H1 (cell line): ENCODE data around the gene PHOX2A. TPM values are rescaled to one million over a fixed set of nuclear protein-coding genes. Genes with fewer than 3 reads are reported as not detected.

Experiments used
- CTCF ChIA-PET: fragments of 300-600 bp; sonication (Branson Sonifier 250); formaldehyde crosslinking; loops from one replicate; lab custom pipeline; 2021; ENCODE audit not compliant: partially characterized antibody; lab: Charles Lee
- POLR2A ChIA-PET: fragments of 300-600 bp; sonication (Branson Sonifier 250); formaldehyde crosslinking; loops from one replicate; lab custom pipeline; 2021; ENCODE audit warnings: inconsistent platforms; ENCODE audit not compliant: partially characterized antibody; lab: Charles Lee
- DNase-seq, 2 experiments: peaks; one replicate each; pipeline versions ENCODE4 v3.0.0 to v3.0.0-alpha.2; 2010 to 2022; ENCODE audit warnings: low spot score in 2 of 2, low read depth in 1 of 2, mixed read lengths in 1 of 2
- FAIRE-seq: peaks from 2 replicates; lab custom pipeline; 2011; peaks lifted over from hg19 to GRCh38; lab: Jason Lieb, UNC
- H2AFZ ChIP-seq: 2 replicates; pipeline ENCODE4 v1.8.1; 2012; ENCODE audit warnings: low read length, inconsistent platforms
- H2AK5ac ChIP-seq: 2 replicates; pipeline ENCODE4 v1.6.1; 2013; ENCODE audit warnings: low read depth, low read length
- H2BK120ac ChIP-seq: replicated peaks from 2 replicates; pipeline ENCODE3; 2013; ENCODE audit warnings: low read depth, low read length, inconsistent platforms
- H2BK12ac ChIP-seq: 2 replicates; pipeline ENCODE4 v1.6.1; 2013; ENCODE audit warnings: low read depth, low read length
- H2BK15ac ChIP-seq: 2 replicates; pipeline ENCODE4 v1.6.1; 2013; ENCODE audit warnings: low read length
- H2BK20ac ChIP-seq: 2 replicates; pipeline ENCODE4 v1.6.1; 2013; ENCODE audit warnings: low read length
- H2BK5ac ChIP-seq: 2 replicates; pipeline ENCODE4 v1.6.1; 2013; ENCODE audit warnings: low read depth, low read length
- H3K14ac ChIP-seq: 2 replicates; pipeline ENCODE4 v1.6.1; 2013; ENCODE audit warnings: inconsistent platforms; ENCODE audit not compliant: insufficient read length
- H3K18ac ChIP-seq: 2 replicates; pipeline ENCODE4 v1.6.1; 2013; ENCODE audit warnings: low read length; ENCODE audit errors: extremely low read depth
- H3K23ac ChIP-seq: 2 replicates; pipeline ENCODE4 v1.6.1; 2013; ENCODE audit warnings: inconsistent platforms; ENCODE audit not compliant: insufficient read length
- H3K23me2 ChIP-seq: 2 replicates; pipeline ENCODE4 v1.6.1; 2013; ENCODE audit warnings: low read depth, low read length
- H3K27ac ChIP-seq: 2 replicates; pipeline ENCODE4 v1.6.1; 2011; ENCODE audit warnings: low read depth, low read length, inconsistent platforms
- H3K27me3 ChIP-seq, 4 experiments: replicated peaks in 1 of 4; 1 replicate in 1 of 4; 2 replicates in 3 of 4; pipeline versions ENCODE4 v1.6.1 to v1.8.1; 2011 to 2013; ENCODE audit warnings: low read length in 3 of 4, mild to moderate bottlenecking in 3 of 4, inconsistent platforms in 2 of 4, mixed read lengths in 2 of 4, moderate library complexity in 1 of 4; ENCODE audit not compliant: control insufficient read depth in 3 of 4, insufficient read depth in 3 of 4; ENCODE audit errors: extremely low read depth in 1 of 4
- H3K36me3 ChIP-seq, 4 experiments: 2 replicates each; pipeline versions ENCODE4 v1.6.1 to v1.8.1; 2011 to 2013; ENCODE audit warnings: mild to moderate bottlenecking in 4 of 4, low read length in 3 of 4, moderate library complexity in 2 of 4, control low read depth in 1 of 4, inconsistent platforms in 1 of 4; ENCODE audit not compliant: insufficient read depth in 4 of 4, control insufficient read depth in 2 of 4
- H3K4ac ChIP-seq: replicated peaks from 2 replicates; pipeline ENCODE3; 2013; ENCODE audit warnings: low read length, low read depth, mixed read lengths, inconsistent platforms; ENCODE audit not compliant: insufficient read length
- H3K4me1 ChIP-seq, 4 experiments: replicated peaks in 1 of 4; 1 replicate in 1 of 4; 2 replicates in 3 of 4; pipeline versions ENCODE4 v1.6.1 to v1.8.1; 2011 to 2013; ENCODE audit warnings: low read length in 3 of 4, inconsistent platforms in 2 of 4, mixed read lengths in 1 of 4; ENCODE audit not compliant: insufficient read depth in 4 of 4, control insufficient read depth in 3 of 4
- H3K4me2 ChIP-seq, 2 experiments: 2 replicates each; pipeline versions ENCODE4 v1.6.1 to v1.8.1; 2011 to 2013; ENCODE audit warnings: low read depth in 2 of 2, low read length in 2 of 2, control low read depth in 1 of 2, inconsistent platforms in 1 of 2, mild to moderate bottlenecking in 1 of 2; ENCODE audit not compliant: insufficient read depth in 1 of 2
- H3K4me3 ChIP-seq, 4 experiments: fragments of 200-600, 300-600 bp in 1 of 4; sonication (generic), shearing (Covaris generic), sonication (Bioruptor Twin) in 1 of 4; 2 replicates each; pipeline versions ENCODE4 v1.5.1 to v1.8.1; 2011 to 2016; ENCODE audit warnings: low read length in 4 of 4, low read depth in 3 of 4, control low read depth in 2 of 4, inconsistent platforms in 2 of 4, mild to moderate bottlenecking in 2 of 4, mixed read lengths in 1 of 4, moderate library complexity in 1 of 4; ENCODE audit not compliant: insufficient read depth in 2 of 4; ENCODE audit errors: extremely low read depth in 1 of 4
- H3K56ac ChIP-seq: replicated peaks from 2 replicates; pipeline ENCODE3; 2013; ENCODE audit warnings: low read depth, mild to moderate bottlenecking, mixed read lengths, low read length, inconsistent platforms; ENCODE audit not compliant: insufficient read length
- H3K79me1 ChIP-seq: 2 replicates; pipeline ENCODE4 v1.6.1; 2013; ENCODE audit warnings: low read depth, low read length, control low read depth
- H3K79me2 ChIP-seq, 2 experiments: 2 replicates each; pipeline versions ENCODE4 v1.6.1 to v1.8.1; 2012 to 2013; ENCODE audit warnings: low read length in 2 of 2, mild to moderate bottlenecking in 2 of 2, inconsistent platforms in 1 of 2; ENCODE audit not compliant: insufficient read depth in 2 of 2, control insufficient read depth in 1 of 2
- H3K9ac ChIP-seq, 4 experiments: replicated peaks in 1 of 4; 1 replicate in 1 of 4; 2 replicates in 3 of 4; pipeline versions ENCODE4 v1.6.1 to v1.8.1; 2011 to 2013; ENCODE audit warnings: low read depth in 3 of 4, low read length in 3 of 4, control low read depth in 2 of 4, mild to moderate bottlenecking in 2 of 4, moderate library complexity in 2 of 4, inconsistent platforms in 1 of 4; ENCODE audit errors: extremely low read depth in 1 of 4
- H3K9me3 ChIP-seq, 2 experiments: 2 replicates each; pipeline versions ENCODE4 v1.6.1 to v1.8.1; 2012 to 2013; ENCODE audit warnings: mild to moderate bottlenecking in 2 of 2, moderate library complexity in 2 of 2, control low read depth in 1 of 2, inconsistent platforms in 1 of 2, low read depth in 1 of 2, low read length in 1 of 2, mixed read lengths in 1 of 2; ENCODE audit not compliant: insufficient read depth in 2 of 2
- H4K20me1 ChIP-seq, 2 experiments: replicated peaks in 1 of 2; 2 replicates each; pipeline versions ENCODE3 to v1.8.1; 2011 to 2013; ENCODE audit warnings: inconsistent platforms in 2 of 2, low read length in 2 of 2, mild to moderate bottlenecking in 1 of 2; ENCODE audit not compliant: insufficient read depth in 2 of 2, control insufficient read depth in 1 of 2
- H4K5ac ChIP-seq: 2 replicates; pipeline ENCODE4 v1.6.1; 2013; ENCODE audit warnings: low read length, low read depth, mixed read lengths, inconsistent platforms; ENCODE audit not compliant: insufficient read length
- H4K8ac ChIP-seq: 2 replicates; pipeline ENCODE4 v1.8.0; 2013; ENCODE audit warnings: mild to moderate bottlenecking, moderate library complexity, low read length, inconsistent platforms; ENCODE audit not compliant: insufficient read depth; ENCODE audit errors: extremely low read depth
- H4K91ac ChIP-seq: replicated peaks from 2 replicates; pipeline ENCODE3; 2013; ENCODE audit warnings: low read length, mixed read lengths, inconsistent platforms; ENCODE audit not compliant: insufficient read length
- CREB1 ChIP-seq: IDR thresholded peaks from 2 replicates; pipeline ENCODE4 v1.6.1; 2012; ENCODE audit warnings: inconsistent platforms
- KDM5A ChIP-seq: fragments of 200-600 bp; IDR thresholded peaks from 2 replicates; pipeline ENCODE4 v1.7.1; 2012; ENCODE audit warnings: mild to moderate bottlenecking, low read length, inconsistent platforms, mixed read lengths
- POLR2A ChIP-seq, 2 experiments: IDR thresholded peaks; 1 replicate in 1 of 2; 2 replicates in 1 of 2; pipeline ENCODE4 v1.6.1; 2011; ENCODE audit warnings: low read depth in 2 of 2, low read length in 2 of 2, mild to moderate bottlenecking in 2 of 2; ENCODE audit errors: control extremely low read depth in 1 of 2
- SP2 ChIP-seq: IDR thresholded peaks from 2 replicates; pipeline ENCODE4 v1.6.1; 2012; ENCODE audit warnings: mild to moderate bottlenecking, low read length, inconsistent platforms
- SUZ12 ChIP-seq: fragments of 200-600 bp; sonication (generic); IDR thresholded peaks from 2 replicates; pipeline ENCODE4 v1.6.1; 2012; ENCODE audit warnings: mild to moderate bottlenecking, inconsistent platforms, low read length, moderate library complexity, mixed read lengths
- TBP ChIP-seq: IDR thresholded peaks from 2 replicates; pipeline ENCODE4 v1.6.1; 2011; ENCODE audit warnings: low read depth, low read length, improper control_type of control experiment
- WGBS, 2 experiments: shearing (Covaris generic) in 1 of 2; methylation state at CpG; one replicate each; pipeline versions ENCODE4 v1.1.6 to v1.1.7; 2013 to 2015; ENCODE audit warnings: low lambda C conversion rate in 2 of 2, mixed read lengths in 2 of 2, inconsistent platforms in 1 of 2, low coverage in 1 of 2, missing lambda C conversion rate in 1 of 2; ENCODE audit not compliant: insufficient replicate concordance in 2 of 2, insufficient coverage in 1 of 2, insufficient read length in 1 of 2; ENCODE audit errors: extremely low coverage in 1 of 2, missing lambda C conversion rate in 1 of 2; 5-methylcytosine and 5-hydroxymethylcytosine counted together
- polyA plus RNA-seq, 7 experiments: library from polyadenylated mRNA; depleted of rRNA in 3 of 7; stranded (reverse) in 5 of 7; unstranded in 2 of 7; fragments of >200 nt in 5 of 7; fragments of 200-250 nt in 2 of 7; gene quantifications; 1 replicate in 5 of 7; 2 replicates in 1 of 7; 4 replicates in 1 of 7; pipeline versions ENCODE4 v1.2.1 to v1.2.3, GENCODE V29; 2011 to 2013; ENCODE audit warnings: missing spikeins in 2 of 7, mixed read lengths in 2 of 7
- total RNA-seq: library from RNA; stranded (reverse); fragmentation: NEBNext Ultra II Directional; extraction: Animal tissue kit (Norgen Biotek cat#: 25700); gene quantifications from 2 replicates; pipeline ENCODE4 v1.2.1, GENCODE V29; 2021
- TF ChIP-seq, protein P1 (sequence below): IDR thresholded peaks from 2 replicates; pipeline ENCODE4 v1.6.1; 2011; ENCODE audit warnings: low read depth, mild to moderate bottlenecking, low read length; ENCODE audit not compliant: insufficient read depth

PHOX2A gene
- total and polyA plus RNA-seq, 2 of the 8 experiments (the other 6 are each of a cell fraction or from before 2014, with no cell fraction given): 0.67 TPM; not detected in 1

DNA sequence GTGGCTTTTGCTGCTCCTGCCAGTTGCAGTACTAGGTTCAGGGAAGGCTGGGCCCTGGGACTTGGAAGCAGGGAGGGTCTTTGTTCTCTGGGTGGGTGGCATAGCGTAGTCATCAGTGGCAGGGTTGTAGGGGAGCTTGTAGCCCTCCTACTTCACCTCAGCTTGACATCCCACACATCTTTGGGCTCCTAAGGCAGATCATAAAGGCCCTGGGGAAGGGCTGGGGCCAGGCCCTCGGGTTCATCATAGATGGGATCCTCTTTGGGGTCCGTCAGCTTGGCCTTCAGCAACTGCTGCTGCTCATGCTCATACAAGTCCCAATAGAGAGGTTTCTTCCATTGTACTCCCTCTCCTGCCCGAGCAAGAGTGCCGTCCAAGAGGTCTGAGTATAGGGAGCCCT, 6.0 kb upstream of the PHOX2A start:
- TF ChIP-seq, protein P1, sequence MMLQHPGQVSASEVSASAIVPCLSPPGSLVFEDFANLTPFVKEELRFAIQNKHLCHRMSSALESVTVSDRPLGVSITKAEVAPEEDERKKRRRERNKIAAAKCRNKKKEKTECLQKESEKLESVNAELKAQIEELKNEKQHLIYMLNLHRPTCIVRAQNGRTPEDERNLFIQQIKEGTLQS: no peak
- TF ChIP-seq KDM5A (no peak), CREB1 (no peak), TBP (no peak), SP2 (no peak), POLR2A (IDR thresholded peaks at IDR 0.05; ENCODE audit: control extremely low read depth in 1 of 2, low read depth in 2 of 2, low read length in 2 of 2) (no peak), SUZ12 (no peak)
- Histone ChIP-seq H3K4me3 (no peak overlapping the region), H4K91ac (no peak overlapping the region), H3K79me1 (no peaks in the 10 kb centered on the region), H3K14ac (no peak overlapping the region), H3K56ac (no peak overlapping the region), H3K18ac (no peak overlapping the region), H3K36me3 (no peaks in the 10 kb centered on the region), H3K4me2 (no peak overlapping the region), H2BK12ac (no peak overlapping the region), H3K9me3 (0 out of 4 replicates have a peak, but pooled peaks cover 0 to 5% of the 10 kb centered on the region in 2 experiments), H3K23ac (no peak overlapping the region), H2BK15ac (no peak overlapping the region), H3K23me2 (peaks cover 2% of the 10 kb centered on the region; the same call in 1 of the 2 replicates), H3K27me3 (peaks cover 24 to 43% (median 33%) of the 10 kb centered on the region in 4 experiments), H2AK5ac (no peak overlapping the region), H4K20me1 (no peaks in the 10 kb centered on the region), H3K4ac (no peak overlapping the region), H2BK5ac (no peak overlapping the region), H2BK120ac (no peak overlapping the region), H2BK20ac (no peak overlapping the region), H4K8ac (no peak overlapping the region), H3K27ac (no peak overlapping the region), H4K5ac (no peak overlapping the region), H2AFZ (no peak overlapping the region), H3K79me2 (no peaks in the 10 kb centered on the region), H3K9ac (no peak overlapping the region), H3K4me1 (peaks cover 0 to 11% (median under 1%) of the 10 kb centered on the region in 4 experiments; a peak in 2 of 7 replicates)
- FAIRE-seq (no peak), DNase-seq (no peak)
- ChIA-PET CTCF (interaction anchor here (1.1 to 10.0 kb wide), 6 partner anchors 9 to 181 kb away, joined by 3 to 101 read pairs (median 6); partner anchors contain the start of gene CLPB), POLR2A (no interaction called here)
- WGBS, 2 experiments: 88% methylated on average over 5 of the region's 5 CpGs; no CpG with 5 or more reads in 1 of the 2 experiments
